Uterus (tissue), 4 donors: Measurements from ENCODE around the gene MIDN. TPM values are rescaled to one million over a fixed set of nuclear protein-coding genes. Genes with fewer than 3 reads are reported as not detected.

Experiments
- DNase-seq, 2 donors: peaks; one replicate each; pipeline ENCODE4 v3.0.0-alpha.2; 2019 to 2020
- H3K27ac ChIP-seq, 2 donors: fragments of 200-600 bp; sonication (generic); 1 replicate in 1 of 2; 2 replicates in 1 of 2; pipeline ENCODE4 v1.5.1; 2016 to 2018
- H3K27me3 ChIP-seq, 2 donors: fragments of 200-600 bp; sonication (generic); one replicate each; pipeline ENCODE4 v1.5.1; 2018 to 2019; ENCODE audit warnings: control low read depth in 1 of 2
- H3K36me3 ChIP-seq, 2 donors: fragments of 200-600 bp; sonication (generic); one replicate each; pipeline ENCODE4 v1.5.1; 2019; ENCODE audit warnings: control low read depth in 1 of 2
- H3K4me1 ChIP-seq, 2 donors: fragments of 200-600 bp; sonication (generic); one replicate each; pipeline ENCODE4 v1.5.1; 2018 to 2019; ENCODE audit warnings: control low read depth in 1 of 2
- H3K4me3 ChIP-seq, 2 donors: fragments of 200-600 bp; sonication (generic); 1 replicate in 1 of 2; 2 replicates in 1 of 2; pipeline ENCODE4 v1.5.1; 2018 to 2019; ENCODE audit warnings: mild to moderate bottlenecking in 1 of 2
- H3K9me3 ChIP-seq, 2 donors: fragments of 200-600 bp; sonication (generic); one replicate each; pipeline ENCODE4 v1.5.1; 2019; ENCODE audit warnings: control low read depth in 1 of 2
- CTCF ChIP-seq, 4 experiments: fragments of 200-600 bp in 2 of 4; fragments of 450-650 bp in 2 of 4; sonication (generic) in 2 of 4; IDR thresholded peaks; one replicate each; pipeline ENCODE4 v1.5.1; 2016 to 2019; ENCODE audit warnings: antibody characterized with exemption in 4 of 4, mild to moderate bottlenecking in 2 of 4, moderate library complexity in 1 of 4
- POLR2A ChIP-seq, 2 donors: fragments of 450-650 bp; IDR thresholded peaks; one replicate each; pipeline ENCODE4 v1.6.1; 2016; ENCODE audit warnings: antibody characterized with exemption in 2 of 2, mild to moderate bottlenecking in 1 of 2, moderate library complexity in 1 of 2
- intact Hi-C: fragments of 100-400 bp; cut with DNase I; formaldehyde crosslinking; loops from one replicate; pipeline ENCODE4 v1.15.1; 2023; ENCODE audit warnings: low total_unique reads
- total RNA-seq, 4 donors: library from RNA; depleted of rRNA in 3 of 4; stranded (reverse); fragments of >200 nt in 3 of 4; gene quantifications; one replicate each; pipeline versions ENCODE4 v1.1.0 to v1.2.4, GENCODE V29; 2014 to 2023
- donor health status: DM: yes; HTN: yes; CAD: no.

MIDN gene
- total RNA-seq, 4 donors from 2014 or later: 0.77 to 108 (median 15.0) TPM

DNA sequence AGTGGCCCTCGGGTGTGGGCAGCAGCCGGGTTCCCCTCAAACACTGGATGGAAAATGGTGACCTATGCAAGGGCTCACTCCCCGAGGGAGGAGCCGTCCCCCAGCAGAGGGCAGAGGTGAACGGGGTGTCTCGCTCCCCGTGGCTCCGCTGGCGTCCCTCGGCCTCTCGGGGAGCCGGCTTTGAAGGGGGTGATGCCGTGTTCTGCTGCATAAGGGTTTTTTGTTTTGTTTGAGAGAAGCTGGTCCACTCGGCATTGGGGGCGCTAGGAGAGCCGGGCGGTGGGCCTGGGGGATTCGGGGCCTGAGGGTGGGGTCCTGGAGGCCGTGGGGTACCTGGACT, 41.3 kb downstream of the MIDN start:
- DNase-seq: no peak
- intact Hi-C loops: no loop called here
- H3K27ac ChIP-seq: no peak overlapping the region
- peaks cover 23 to 27% of the 10 kb centered on the region in 2 donors for H3K27me3 ChIP-seq
- TF ChIP-seq CTCF (IDR thresholded peaks at IDR 0.05) (no peak), POLR2A (IDR thresholded peaks at IDR 0.05) (no peak)
- H3K4me3 ChIP-seq: no peak overlapping the region
- no peaks in the 10 kb centered on the region for H3K36me3 ChIP-seq
- no peaks in the 10 kb centered on the region for H3K9me3 ChIP-seq
- peaks cover 0 to 5% of the 10 kb centered on the region in 2 donors for H3K4me1 ChIP-seq

DNA sequence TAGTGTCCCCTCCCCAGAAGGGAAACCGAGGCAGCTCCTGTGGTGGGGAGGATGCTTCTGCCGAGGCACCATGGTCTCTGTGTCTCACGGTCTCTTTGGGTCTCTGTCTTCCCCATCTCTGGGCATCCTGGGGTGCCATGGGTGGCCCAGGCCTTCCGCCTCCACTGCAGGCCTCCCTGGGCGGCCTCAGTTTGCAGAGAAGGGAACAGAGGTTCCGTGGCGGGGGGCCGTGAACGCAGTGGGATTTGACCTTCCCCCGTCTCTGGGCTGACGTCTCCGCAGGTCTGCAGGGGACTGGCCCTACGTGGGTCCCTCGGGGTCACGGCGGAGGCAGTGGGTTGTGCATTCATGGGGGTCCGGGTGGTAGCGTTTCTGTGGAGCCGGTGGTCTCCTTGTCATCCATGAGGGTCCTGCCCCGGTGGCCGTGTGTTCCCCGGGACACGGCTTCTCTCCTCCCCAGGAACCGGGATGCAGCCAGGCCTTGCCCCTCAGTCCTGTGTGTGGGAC, 41.9 kb downstream of the MIDN start:
- DNase-seq: no peak
- H3K27ac ChIP-seq: no peak overlapping the region
- H3K36me3 ChIP-seq: no peaks in the 10 kb centered on the region
- H3K27me3 ChIP-seq: peaks cover 23 to 28% of the 10 kb centered on the region in 2 donors
- TF ChIP-seq POLR2A (IDR thresholded peaks at IDR 0.05) (no peak), CTCF (IDR thresholded peaks at IDR 0.05) (no peak)
- peaks cover 0 to 7% of the 10 kb centered on the region in 2 donors for H3K4me1 ChIP-seq
- no peak overlapping the region for H3K4me3 ChIP-seq
- H3K9me3 ChIP-seq: no peaks in the 10 kb centered on the region
- intact Hi-C loops: no loop called here

DNA sequence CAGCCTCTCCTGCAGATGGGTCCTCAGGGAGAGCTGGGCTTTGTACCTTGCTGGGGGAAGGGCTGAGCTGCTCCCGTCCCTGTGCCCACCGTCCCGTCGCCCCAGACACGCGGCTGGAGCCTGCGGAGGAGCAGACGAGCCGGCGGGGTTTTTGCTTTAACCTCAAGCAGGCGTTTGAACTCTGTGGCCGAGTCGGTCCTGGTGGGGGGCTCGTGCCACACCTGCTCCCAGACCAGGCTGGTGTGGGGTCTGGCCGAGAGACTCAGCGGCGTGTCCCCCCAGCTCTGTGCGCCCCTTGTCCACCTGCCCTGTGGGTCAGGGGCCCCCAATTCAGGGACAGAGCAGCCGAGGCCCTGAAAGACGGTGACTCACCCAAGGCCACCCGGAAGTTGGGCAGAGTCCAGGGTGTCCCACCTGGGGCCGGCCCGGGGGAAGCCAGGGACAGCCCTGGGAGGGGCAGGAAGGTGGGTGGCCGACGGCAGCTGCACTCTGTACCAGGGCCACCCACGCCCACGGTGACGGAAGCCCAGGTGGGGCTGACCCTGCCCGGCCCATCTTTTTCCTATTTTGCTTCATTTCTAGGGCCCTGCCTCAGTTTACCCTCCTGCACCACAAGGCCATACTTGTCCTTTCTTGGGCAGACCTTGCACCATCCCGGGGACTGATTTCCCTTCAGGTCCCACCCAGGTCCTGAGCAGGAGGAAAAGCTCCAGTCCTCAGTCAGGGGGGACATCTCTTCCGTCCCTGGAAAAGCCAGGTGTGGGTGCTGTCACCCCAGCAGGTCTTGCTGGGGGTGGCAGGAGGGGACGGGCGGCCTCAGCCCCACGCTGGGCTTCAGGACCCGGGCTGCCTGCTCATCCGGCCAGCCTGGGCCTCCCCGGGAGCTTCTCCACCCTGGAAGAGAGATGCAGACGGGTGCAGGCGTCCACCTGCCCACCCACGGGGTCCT, 42.6 kb downstream of the MIDN start:
- H3K27me3 ChIP-seq: peaks cover 20 to 32% of the 10 kb centered on the region in 2 donors
- intact Hi-C loops: no loop called here
- no peak overlapping the region for H3K4me3 ChIP-seq
- TF ChIP-seq CTCF (IDR thresholded peaks at IDR 0.05): no peak
- no peak for TF ChIP-seq POLR2A (IDR thresholded peaks at IDR 0.05)
- DNase-seq: no peak
- H3K36me3 ChIP-seq: no peaks in the 10 kb centered on the region
- H3K27ac ChIP-seq: no peak overlapping the region
- H3K4me1 ChIP-seq: peaks cover 0 to 12% of the 10 kb centered on the region in 2 donors
- no peaks in the 10 kb centered on the region for H3K9me3 ChIP-seq

GRCh38 chr19:1291761-1292418, 43.5 kb downstream of the MIDN start:
- H3K27me3 ChIP-seq: peaks cover 16 to 26% of the 10 kb centered on the region in 2 donors
- no peak for DNase-seq
- no peak overlapping the region for H3K4me3 ChIP-seq
- TF ChIP-seq CTCF (IDR thresholded peaks at IDR 0.05) (no peak), POLR2A (IDR thresholded peaks at IDR 0.05) (no peak)
- H3K4me1 ChIP-seq: peaks cover 0 to 8% of the 10 kb centered on the region in 2 donors
- H3K9me3 ChIP-seq: no peaks in the 10 kb centered on the region
- intact Hi-C loops: no loop called here
- no peak overlapping the region for H3K27ac ChIP-seq
- H3K36me3 ChIP-seq: no peaks in the 10 kb centered on the region
